ENCODE measurements around the gene KLHL10. TPM values are rescaled to one million over a fixed set of nuclear protein-coding genes. Genes with fewer than 3 reads are reported as not detected.

KLHL10 gene
- total and polyA plus RNA-seq, 4 donors, result 0.03 to 0.17 (median 0.07) TPM; not detected in 1

GRCh38 chr17:41863074-41863848 lies 25.6 kb downstream of the KLHL10 start (continued):
- no peak for TF ChIP-seq ZBTB33 (IDR thresholded peaks at IDR 0.05)

- H3K27ac ChIP-seq (ENCODE audit: low read depth in 1 of 2, low read length in 2 of 2), result peak overlapping the region; percentile 70 to 83
- H3K36me3 ChIP-seq (ENCODE audit: control insufficient read depth in 4 of 4, insufficient read depth in 3 of 4, low read depth in 1 of 4, low read length in 3 of 4), result peaks cover 3 to 11% (median 10%) of the 10 kb centered on the region in 4 donors
- peaks cover 7 to 34% (median 21%) of the 10 kb centered on the region in 4 donors for H3K4me1 ChIP-seq (ENCODE audit: control insufficient read depth in 4 of 4, insufficient read depth in 4 of 4, low read length in 3 of 4)
- TF ChIP-seq RAD21 (IDR thresholded peaks at IDR 0.05) (no peak), EGR1 (IDR thresholded peaks at IDR 0.05; ENCODE audit: low read depth in 2 of 2) (no peak), NR2F2 (IDR thresholded peaks at IDR 0.05) (no peak), TAF1 (conservative IDR thresholded peaks at IDR 0.05) (no peak), FOXA2 (IDR thresholded peaks at IDR 0.05) (no peak), ZBTB33 (IDR thresholded peaks at IDR 0.05) (no peak), JUND (IDR thresholded peaks at IDR 0.05) (no peak), ATF3 (IDR thresholded peaks at IDR 0.05) (no peak), GABPA (IDR thresholded peaks at IDR 0.05 in 1 of 2, conservative IDR thresholded peaks at IDR 0.05 in 1 of 2) (no peak)
- no peaks in the 10 kb centered on the region for H3K9me3 ChIP-seq (ENCODE audit: control insufficient read depth in 4 of 4, low read length in 3 of 4)
- WGBS, result under 1% methylated on average over 25 of the region's 25 CpGs
- H3K9ac ChIP-seq (ENCODE audit: low read depth in 1 of 2, low read length in 2 of 2), result peak overlapping the region; percentile 46 to 68
- DNase-seq (ENCODE audit: low spot score), result no peak
- H3K27me3 ChIP-seq (ENCODE audit: control insufficient read depth in 4 of 4, insufficient read depth in 4 of 4, low read length in 3 of 4), result no peaks in the 10 kb centered on the region
- peak overlapping the region; percentile 69 to 90 (median 82) for H3K4me3 ChIP-seq (ENCODE audit: low read depth in 1 of 3, low read length in 3 of 3)
These were observed 26.8 kb downstream of the KLHL10 start for GRCh38 chr17:41864498-41864835.

GRCh38 chr17:41864836-41865595 lies 27.4 kb downstream of the KLHL10 start, which contains the start of gene KLHL11:
Gene KLHL11 (minus strand): TSS chr17:41865423. CDS start chr17:41865370, 53 bp downstream.
- under 1% methylated on average over 90 of the region's 90 CpGs for WGBS
- Histone ChIP-seq H3K4me3 (ENCODE audit: low read depth in 1 of 3, low read length in 3 of 3) (peak within 1 kb of the TSS; percentile 69 to 90 (median 82)), H3K9ac (ENCODE audit: low read depth in 1 of 2, low read length in 2 of 2) (peak within 1 kb of the TSS; percentile 46 to 68), H3K36me3 (ENCODE audit: control insufficient read depth in 4 of 4, insufficient read depth in 3 of 4, low read depth in 1 of 4, low read length in 3 of 4) (peaks cover 3 to 11% (median 10%) of the 10 kb centered on the region in 4 donors), H3K4me1 (ENCODE audit: control insufficient read depth in 4 of 4, insufficient read depth in 4 of 4, low read length in 3 of 4) (peaks cover 8 to 40% (median 26%) of the 10 kb centered on the region in 4 donors), H3K9me3 (ENCODE audit: control insufficient read depth in 4 of 4, low read length in 3 of 4) (no peaks in the 10 kb centered on the region), H3K27me3 (ENCODE audit: control insufficient read depth in 4 of 4, insufficient read depth in 4 of 4, low read length in 3 of 4) (no peaks in the 10 kb centered on the region), H3K27ac (ENCODE audit: low read depth in 1 of 2, low read length in 2 of 2) (peak within 1 kb of the TSS; percentile 70 to 83)
- DNase-seq (ENCODE audit: low spot score), result peak; percentile 89
- TF ChIP-seq FOXA1 (IDR thresholded peaks at IDR 0.05), result no peak
- no peak for TF ChIP-seq ATF3 (IDR thresholded peaks at IDR 0.05)
- TF ChIP-seq HNF4A (conservative IDR thresholded peaks at IDR 0.05), result no peak
- no peak for TF ChIP-seq ZBTB33 (IDR thresholded peaks at IDR 0.05)
- no peak for TF ChIP-seq EGR1 (IDR thresholded peaks at IDR 0.05; ENCODE audit: low read depth in 2 of 2)
- TF ChIP-seq RAD21 (IDR thresholded peaks at IDR 0.05), result no peak
- peak; percentile 89 for TF ChIP-seq YY1 (IDR thresholded peaks at IDR 0.05)
- no peak for TF ChIP-seq TAF1 (conservative IDR thresholded peaks at IDR 0.05)
- no peak for TF ChIP-seq REST (IDR thresholded peaks at IDR 0.05)
- TF ChIP-seq SP1 (IDR thresholded peaks at IDR 0.05), result peak; percentile 10
- TF ChIP-seq MAX (IDR thresholded peaks at IDR 0.05), result no peak
- no peak for TF ChIP-seq JUND (IDR thresholded peaks at IDR 0.05)
- no peak for TF ChIP-seq RXRA (IDR thresholded peaks at IDR 0.05)
- no peak for TF ChIP-seq HNF4G (IDR thresholded peaks at IDR 0.05)
- no peak for TF ChIP-seq GABPA (IDR thresholded peaks at IDR 0.05 in 1 of 2, conservative IDR thresholded peaks at IDR 0.05 in 1 of 2)

Data from liver (tissue), 9 donors.